Suppressor macrophage treated with lipopolysaccharide for 4 hours (primary cell): ENCODE results near the gene FTO.

Experiments used
- DNase-seq: peaks from one replicate; pipeline ENCODE4 v3.0.0-alpha.2; 2020

Gene FTO

GRCh38 chr16:54107583-54108202 lies 403.7 kb downstream of the FTO start:
- DNase-seq, result peak; percentile 1

DNA sequence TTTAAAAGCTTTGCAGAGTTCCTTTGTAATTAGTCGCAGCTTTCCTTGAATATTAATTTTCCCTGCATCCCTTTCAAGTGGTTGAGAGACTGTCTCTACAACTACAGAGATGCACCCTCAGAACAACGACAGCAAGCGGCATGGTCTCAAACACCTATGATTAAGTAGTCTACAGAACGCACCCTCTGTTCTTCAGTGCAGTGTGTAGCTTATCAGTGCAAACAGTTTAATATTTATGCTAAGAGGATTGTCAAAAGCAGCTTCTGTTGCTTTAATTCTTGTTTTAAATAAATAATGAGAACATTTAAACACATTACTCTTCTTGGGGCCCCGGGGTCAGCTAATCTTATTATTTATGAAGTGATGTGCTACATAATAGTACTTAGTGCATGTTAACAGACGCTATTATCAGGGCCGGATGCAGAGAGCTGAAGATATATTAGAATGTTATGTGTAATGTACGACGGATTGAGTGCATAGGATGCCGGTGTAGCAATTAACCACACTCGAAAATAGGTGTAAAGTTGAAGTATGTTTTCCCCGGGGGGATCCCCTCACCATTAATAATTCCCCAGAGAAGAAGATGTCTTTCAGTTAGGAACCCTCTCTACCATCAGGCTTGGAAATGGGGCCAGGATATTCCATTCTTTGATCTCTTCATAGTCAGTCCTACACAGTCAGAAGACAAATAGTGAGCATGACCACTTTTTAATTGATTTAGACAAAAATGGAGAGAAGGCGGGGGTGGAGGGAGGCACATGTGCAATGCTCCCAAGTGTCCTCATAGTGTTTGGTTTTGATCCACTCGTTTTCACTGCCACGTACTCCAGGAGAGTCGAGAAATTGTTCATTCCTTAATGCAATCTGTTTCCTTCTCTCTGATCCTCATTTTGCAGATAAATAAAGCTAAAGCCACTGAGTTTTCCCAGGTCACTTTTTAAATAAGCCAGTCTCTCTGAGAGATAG lies 406.3 kb downstream of the FTO start:
- DNase-seq, result no peak

DNA sequence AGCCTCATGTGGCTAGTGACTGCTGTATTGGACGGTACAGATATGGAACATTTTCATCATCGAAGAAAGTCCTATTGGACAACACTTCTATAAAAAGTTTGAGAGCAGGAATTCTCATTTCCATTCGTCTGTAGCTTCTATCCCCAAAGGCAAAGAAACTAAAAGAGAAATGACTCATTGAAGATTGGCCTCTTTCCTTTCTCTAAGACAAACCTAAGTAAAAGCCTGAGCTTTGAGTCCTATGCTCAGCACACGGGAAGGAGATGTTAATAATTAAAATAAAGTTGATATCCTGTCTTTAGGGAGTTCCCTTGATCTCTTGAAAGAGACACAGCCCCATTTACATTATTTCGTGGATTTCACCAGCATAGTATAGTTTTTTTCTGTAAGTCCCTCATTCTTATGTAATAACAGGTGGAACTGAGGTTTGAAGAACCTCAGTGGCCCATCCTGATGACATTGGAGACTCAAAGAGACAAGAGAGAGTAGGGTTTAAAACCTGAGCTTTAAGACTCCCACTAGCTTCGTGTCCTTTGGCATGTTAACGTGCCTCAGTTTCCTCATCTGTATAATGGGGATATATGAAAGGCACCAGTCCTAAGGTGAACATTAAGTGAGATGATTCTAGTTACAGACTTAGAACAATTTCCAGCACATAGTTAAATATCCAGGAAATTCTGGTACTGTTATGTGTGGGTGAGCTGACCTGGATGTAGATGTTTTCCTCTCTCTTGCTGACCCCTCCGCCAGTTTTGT lies 408.7 kb downstream of the FTO start:
- no peak for DNase-seq

- no peak for DNase-seq
Observed at GRCh38 chr16:54115558-54115957, 411.6 kb downstream of the FTO start.

DNA sequence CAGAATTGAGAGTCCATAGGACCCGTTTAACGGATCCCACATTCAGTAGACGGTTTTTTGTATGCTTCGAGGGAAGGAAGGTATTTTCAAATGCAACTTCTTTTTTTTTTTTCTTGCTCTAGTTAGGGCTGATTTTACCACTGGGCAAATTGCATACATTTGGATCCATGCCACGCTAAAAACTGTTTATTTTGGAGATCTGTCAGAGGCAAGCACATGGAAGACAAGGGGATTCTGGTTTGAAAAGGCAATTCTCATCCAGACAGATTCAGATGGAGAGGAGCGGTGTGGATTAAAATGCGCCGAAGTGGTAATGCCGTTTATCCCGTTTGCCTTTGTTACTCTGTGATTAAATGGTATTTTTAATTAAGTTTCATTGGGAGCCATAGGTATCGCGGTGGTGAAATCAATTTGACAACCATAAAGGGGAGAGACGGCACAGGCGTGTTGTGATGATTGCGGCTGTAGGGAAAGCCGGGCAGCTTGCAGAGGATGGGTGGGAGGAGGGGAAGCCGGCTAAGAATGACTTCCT lies 412.2 kb downstream of the FTO start:
- DNase-seq, result no peak

DNA sequence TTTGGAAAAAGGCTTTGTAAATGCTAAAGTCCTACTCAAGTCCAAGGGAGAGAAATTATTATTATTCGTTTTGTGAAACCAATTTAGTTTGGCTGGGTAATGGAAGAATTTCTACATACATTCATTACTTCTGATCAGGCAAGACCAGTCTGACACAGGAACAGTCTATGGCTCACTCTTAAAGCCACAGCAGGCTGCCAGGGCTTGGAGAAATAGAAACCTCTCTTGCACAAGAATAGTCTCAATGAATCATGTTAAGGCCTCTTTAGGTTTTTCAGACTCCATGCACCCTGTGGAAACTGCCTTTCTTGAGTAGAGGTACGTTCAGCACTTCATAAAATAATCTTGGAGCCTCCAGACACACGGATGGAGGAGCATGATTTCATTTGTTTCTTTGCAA lies 414.9 kb downstream of the FTO start:
- DNase-seq, result no peak

GRCh38 chr16:54120846-54121480 lies 417.0 kb downstream of the FTO start:
- DNase-seq, result no peak

- no peak for DNase-seq
Observed at GRCh38 chr16:54121539-54122295, 417.8 kb downstream of the FTO start.

GRCh38 chr16:54123766-54124165 lies 419.8 kb downstream of the FTO start:
- DNase-seq, result no peak

DNA sequence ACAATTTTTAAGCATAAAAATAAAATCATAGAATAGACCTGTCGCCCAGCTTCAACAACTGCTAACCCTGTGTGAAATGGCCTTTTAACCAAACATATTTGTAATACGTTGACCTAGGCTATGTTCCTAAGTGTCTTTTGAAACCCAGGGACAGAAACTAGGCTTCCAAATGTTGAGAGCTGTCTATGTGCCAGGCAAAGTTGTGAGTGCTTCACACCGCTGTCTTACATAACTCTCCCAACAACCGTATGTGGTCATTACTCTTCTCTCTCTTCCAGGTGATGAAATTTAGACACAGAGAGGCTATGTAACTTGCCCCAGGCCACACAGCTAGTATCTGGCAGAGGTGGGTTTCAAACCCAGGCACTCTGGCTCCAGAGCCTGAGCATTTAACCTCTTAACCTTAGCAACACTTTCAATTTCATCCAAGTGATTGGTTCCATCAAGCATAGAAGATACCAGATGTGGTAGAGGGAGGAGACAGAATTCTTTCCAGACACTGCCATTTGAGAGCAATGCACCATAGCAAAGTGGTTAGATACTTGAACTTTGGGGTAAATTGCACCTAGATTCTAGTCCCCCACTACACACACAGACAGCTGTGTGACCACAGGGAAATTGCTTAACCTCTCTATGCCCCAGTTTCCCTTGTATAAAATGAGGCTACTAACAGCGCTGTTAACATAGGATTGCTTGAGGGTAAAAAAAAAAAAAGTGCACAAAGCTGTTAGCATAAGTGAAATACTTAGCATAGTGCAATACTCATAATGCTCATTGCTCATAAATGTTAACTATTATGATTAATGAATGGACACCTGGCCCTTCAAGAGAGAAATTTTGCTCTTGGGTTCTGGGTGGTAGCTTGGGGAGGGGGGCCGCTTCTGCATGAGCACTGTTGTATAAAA lies 422.0 kb downstream of the FTO start:
- DNase-seq, result no peak

DNA sequence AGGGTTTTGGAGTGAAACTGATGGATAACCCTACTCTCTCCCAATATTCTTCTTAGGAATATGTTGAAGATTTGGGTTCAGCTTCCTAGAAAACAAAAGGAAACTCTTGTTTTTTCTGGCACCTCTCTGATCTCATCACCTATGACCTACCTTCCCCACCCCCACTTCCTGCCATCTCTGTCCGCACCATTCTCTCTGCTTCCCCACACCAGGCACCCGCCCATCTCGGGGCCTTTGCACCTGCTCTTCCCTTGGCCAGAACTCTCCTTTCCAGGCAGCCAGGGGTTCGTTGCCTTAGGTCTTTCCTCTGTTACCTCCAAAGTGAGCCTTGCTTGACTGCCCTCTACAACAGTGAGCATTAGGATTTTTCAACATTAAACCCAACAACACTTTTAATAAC lies 423.0 kb downstream of the FTO start:
- DNase-seq, result no peak

- no peak for DNase-seq
Observed at GRCh38 chr16:54128629-54129234, 424.8 kb downstream of the FTO start.

DNA sequence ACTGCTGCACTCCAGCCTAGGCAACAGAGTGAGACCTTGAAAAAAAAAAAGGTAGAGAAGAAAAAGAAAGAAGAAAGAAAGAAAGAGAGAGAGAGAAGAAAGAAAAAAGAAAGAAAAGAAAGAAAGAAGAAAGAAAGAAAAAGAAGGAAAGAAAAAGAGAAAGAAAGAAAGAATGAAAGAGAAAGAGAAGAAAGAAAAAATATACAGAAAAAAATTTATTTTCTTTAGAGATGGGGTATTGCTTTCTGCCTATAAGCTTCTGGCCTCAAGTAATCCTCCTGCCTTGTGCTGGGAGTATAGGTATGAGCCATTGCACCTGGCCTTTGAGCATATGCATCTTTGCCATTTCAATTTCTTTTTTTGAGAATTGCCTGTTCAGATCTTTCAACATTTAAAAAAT lies 425.9 kb downstream of the FTO start:
- no peak for DNase-seq

GRCh38 chr16:54135361-54136275 lies 431.7 kb downstream of the FTO start:
- DNase-seq, result no peak

DNA sequence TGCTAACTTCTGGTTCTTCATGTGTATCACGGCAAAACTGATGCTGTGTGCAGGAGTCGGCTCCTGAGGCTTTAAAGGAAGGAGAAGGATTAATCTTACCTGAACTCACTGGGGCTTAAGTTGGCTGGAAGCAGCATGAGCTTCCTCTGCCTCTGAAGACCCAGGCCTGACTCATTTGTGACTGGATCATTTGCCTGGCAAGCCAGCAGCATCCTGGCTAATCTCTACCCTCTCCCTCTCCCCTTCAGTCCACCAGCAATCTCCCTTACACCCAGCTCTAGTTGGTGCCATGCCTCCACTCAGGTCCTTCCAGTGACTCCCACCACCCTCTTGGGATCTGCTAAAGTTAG lies 432.3 kb downstream of the FTO start:
- DNase-seq, result no peak

DNA sequence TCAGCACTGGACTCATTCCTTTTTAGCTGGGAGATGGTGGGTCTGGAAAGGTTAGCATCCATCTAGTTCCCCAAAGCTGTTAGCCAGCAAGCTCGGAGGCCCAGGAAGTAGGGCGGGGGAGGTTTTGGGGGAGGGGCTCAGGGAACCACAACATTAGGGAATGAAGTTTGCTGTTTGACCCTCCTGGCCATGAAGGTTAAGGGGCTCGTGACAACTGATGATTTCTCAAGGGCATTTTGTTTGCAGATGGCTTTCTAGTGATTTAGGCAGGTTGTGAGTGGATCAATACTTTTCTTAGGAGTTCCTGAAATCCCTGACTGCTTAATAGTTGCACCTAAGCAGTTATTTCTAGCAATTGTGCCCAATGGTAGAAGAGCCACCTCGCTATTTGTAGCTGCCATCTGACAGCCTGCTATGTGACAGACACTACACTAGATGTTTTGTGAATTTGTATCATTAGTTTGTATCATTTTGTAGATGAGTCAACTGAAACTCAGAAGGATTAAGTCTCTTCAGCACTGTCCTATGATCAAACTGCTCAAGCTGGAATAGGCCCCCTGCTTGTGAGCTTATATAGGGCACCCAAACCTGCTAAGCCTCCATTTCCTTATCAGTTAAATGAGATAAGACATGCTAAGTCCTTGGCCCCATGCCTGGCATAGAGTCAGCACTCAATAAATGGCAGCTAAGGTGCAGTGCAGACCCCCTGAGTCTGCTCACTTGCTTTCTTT lies 436.3 kb downstream of the FTO start:
- no peak for DNase-seq

- DNase-seq, result no peak
Observed at GRCh38 chr16:54140788-54141136, 436.8 kb downstream of the FTO start.

- no peak for DNase-seq
Observed at GRCh38 chr16:54142787-54143186, 438.8 kb downstream of the FTO start.

DNA sequence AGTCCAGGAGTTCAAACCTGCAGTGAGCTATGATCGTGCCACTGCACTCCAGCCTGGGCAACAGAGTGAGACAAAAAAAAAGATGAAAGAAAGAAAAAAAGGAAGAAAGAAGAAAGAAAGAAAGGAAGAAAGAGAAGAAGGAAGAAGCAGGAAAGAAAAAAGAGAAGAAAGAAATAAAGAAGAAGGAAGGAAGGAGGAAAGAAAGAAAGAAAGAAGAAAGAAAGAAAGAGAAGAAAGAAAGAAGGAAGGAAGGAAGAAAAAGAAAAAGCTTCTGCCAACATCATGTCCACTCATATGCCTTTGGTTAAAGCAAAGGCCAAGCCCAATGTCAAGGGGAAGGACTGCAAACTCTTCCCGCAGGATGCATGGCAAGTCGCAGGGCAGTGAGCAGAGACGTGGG lies 439.5 kb downstream of the FTO start:
- no peak for DNase-seq
